Non-pigmented ciliary epithelial cell (primary cell): ENCODE results near the gene IFT122.
"Not testable (repeated sequence)": the region's sequence is repeated elsewhere in the genome, so short reads cannot be mapped to it uniquely, and the experiment has no call there.

ENCODE experiments used
- DNase-seq: peaks from one replicate; pipeline ENCODE4 v3.0.0-alpha.2; 2010; ENCODE audit warnings: low read depth

Gene IFT122

DNA sequence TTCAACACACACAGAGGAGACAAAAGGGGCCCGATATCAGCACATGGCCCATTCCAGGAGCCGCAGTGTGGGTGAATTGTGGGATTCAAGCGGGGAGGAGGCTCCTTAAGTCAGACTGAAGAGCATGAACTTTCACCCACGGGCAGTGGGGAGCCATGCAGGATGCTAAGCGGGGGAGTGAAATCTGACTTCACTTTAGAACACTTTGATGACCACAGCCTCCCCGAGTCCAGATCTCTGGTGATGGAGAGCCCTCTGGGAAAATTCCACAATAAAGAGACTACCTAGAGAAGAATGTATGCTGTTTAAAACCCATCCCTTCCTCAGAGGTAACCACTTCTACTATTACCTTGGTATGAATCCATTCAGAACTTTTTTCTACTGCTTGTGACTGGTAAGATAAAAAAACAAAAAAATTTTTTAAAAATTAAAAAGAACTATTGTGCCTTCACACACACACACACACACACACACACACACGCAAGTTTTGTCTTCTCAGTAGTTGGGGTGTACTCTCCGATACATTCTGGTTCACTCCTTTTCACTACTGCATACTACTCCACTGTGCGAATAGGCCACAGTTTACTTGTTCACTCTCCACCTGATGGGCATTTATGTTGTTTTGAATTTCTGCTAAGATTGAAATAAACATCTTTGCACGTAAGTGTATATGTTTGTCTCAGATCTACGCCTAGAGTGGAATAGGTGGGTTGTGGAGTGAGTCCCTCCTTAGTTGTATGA, 100.9 kb downstream of the IFT122 start:
- no peak for DNase-seq

DNA sequence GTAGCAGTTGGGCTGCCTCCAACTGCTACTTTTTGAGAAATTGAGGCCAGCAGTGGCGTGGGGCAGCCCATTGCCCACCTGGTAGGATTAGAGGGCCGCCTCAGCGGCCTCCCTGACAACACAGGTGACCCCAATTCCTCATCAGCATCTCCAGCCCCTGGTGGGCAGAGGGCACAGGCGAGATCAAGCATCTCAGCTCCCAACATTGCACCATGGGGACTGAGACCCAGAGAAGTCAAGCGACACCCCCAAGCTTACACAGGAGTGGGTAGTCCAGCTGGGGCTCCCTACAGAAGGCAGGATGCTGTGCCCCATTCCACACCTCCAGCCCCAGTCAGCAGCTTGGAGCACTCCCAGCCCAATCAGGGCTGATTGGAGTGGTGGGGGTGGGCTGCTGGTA, 102.7 kb downstream of the IFT122 start:
- DNase-seq, result no peak

DNA sequence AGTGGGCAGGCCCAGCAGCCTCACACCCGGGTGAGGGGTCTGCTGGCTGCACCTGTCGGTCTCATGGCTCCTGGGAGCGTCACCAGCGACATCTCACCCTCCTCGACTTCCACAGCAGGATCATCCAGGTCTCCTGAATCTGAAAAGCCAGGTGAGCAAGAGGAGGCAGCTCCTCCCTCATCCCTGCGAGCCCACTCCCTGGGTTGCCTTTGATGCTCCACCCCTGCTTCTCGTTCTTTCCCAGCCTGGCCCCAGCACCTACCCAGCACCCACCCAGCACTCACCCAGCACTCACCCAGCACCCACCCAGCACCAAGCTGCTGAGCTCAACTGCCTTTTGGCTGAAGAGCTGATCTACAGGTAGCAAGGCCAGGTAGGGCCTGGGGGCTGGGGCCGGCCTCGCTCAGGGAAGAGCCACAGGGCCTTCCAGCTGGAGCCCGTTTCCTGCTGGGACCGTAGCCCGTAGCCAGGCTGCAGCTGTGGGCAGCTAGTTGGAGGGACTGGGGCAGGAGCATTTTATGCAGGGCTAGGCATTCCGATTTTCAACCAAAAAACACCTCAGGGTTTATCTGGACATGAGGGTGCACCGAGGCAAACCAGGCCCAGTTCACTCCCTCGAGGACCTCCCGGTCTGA, 103.2 kb downstream of the IFT122 start, which contains the start of gene H1-8:
TSS of gene H1-8 (plus strand) at position 20 of the 635 bp plus-strand sequence. CDS start at position 64, 44 bp downstream.
- DNase-seq, result no peak

DNA sequence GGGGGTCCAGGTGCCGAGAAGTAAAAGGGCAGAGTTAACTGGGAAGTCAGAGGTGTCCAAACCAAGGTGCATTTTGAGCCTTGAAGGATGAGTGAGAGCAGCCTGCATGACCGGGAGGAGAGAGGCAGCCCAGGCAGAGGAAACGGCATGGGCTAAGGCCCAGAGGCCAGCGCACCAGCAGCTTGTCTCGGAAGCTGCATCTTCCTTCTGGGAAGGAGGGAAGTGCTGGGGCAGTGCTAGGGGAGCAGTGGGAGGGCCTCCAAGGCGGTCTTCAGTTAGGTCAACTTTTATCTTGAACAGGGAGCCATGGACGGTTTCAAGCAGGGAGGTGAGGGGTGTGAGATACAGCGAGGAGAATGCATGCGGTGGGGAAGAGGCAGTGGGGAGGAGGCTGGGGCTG, 104.0 kb downstream of the IFT122 start:
- no peak for DNase-seq

DNA sequence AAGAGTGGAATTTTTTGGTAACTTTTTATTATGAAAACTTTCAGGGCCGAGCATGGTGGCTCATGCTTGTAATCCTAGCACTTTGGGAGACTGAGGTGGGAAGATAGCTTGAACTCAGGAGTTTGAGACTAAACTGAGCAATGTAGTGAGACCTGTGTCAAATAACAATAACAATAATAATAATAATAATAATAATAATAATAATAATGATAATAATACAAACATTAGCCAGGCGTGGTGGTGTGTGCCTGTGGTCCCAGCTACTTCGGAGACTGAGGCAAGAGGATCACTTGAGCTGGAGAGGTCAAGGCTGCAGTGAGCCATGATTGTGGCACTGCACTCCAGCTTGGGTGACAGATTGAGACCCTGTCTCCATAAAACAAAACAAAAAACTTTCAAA, 105.9 kb downstream of the IFT122 start:
- not testable (repeated sequence) for DNase-seq

DNA sequence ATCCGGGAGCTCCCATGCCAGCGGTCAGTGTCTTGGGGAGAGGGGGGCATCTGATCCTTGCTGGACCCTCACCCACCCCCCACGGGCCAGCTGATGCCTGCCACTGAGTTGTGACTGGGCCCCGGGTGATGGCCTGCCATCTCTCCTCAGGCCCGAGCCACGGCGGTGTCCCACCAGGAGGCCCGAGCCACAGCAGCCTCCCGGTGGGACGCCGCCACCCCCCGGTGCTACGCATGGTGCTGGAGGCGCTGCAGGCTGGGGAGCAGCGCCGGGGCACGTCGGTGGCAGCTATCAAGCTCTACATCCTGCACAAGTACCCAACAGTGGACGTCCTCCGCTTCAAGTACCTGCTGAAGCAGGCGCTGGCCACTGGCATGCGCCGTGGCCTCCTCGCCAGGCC, 107.2 kb downstream of the IFT122 start:
- no peak for DNase-seq

DNA sequence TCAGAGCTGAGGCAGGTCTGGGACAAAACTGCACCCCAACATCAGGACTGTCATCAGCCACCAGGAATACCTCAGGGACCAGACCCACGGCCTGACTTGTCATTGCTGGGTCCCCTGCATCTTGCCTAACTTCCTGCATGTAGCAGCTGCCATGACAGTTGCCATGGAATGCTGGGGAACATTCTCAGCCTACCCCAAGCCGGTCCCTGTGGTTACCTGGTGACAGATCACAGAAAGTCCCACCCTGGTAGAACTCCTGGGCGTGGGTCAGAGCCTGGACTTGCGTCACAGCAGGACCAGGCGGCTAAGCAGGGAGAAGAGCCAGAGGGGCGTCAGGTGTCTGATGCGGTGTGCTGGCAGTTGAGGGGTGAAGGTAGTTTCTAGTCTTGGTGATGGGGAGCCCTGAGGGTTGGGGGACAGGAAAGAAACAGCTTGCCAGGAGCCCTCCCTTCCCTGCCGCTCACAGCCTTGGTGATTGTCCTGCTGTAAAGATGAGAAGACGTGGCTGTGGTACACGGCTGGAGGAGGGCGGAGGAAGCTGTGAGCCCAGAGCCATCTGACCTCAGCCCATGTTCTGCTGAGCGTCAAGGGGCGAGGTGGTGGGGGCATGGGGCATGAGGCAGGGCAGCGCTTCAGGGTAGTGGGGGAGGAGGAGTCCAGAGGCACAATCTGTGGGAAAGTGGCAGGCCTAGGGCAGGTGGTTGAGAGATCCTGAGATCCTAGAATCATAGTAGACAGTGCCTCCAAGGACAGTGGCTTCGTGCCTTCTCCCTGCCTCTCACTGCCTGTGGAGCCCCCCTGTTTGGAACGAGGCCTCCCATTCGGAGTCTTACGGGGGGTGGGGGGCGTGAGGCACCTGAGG, 108.3 kb downstream of the IFT122 start:
- no peak for DNase-seq

DNA sequence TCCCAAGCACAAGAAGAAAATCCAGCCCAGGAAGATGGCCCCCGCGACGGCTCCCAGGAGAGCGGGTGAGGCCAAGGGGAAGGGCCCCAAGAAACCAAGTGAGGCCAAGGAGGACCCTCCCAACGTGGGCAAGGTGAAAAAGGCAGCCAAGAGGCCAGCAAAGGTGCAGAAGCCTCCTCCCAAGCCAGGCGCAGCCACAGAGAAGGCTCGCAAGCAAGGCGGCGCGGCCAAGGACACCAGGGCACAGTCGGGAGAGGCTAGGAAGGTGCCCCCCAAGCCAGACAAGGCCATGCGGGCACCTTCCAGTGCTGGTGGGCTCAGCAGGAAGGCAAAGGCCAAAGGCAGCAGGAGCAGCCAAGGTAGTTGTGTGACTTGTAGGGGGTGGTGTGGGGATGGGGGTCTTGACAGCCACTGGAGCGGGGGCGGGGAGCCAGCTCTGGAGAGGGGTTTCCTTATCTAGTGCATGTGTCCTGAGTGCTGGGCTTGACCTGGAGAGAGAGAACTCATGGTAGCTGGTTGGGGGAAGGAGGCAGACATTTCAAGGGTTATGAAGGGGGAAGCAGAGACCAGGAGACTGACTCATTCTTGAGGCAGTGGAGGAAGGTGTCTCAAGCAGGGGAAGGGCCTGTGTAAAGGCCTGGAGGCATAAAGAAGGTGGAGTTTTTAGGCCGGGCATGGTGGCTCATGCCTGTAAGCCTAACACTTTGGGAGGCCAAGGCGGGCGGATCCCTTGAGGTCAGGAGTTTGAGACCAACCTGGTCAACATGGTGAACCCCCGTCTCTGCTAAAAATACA, 109.2 kb downstream of the IFT122 start:
- peak; percentile 17 for DNase-seq

DNA sequence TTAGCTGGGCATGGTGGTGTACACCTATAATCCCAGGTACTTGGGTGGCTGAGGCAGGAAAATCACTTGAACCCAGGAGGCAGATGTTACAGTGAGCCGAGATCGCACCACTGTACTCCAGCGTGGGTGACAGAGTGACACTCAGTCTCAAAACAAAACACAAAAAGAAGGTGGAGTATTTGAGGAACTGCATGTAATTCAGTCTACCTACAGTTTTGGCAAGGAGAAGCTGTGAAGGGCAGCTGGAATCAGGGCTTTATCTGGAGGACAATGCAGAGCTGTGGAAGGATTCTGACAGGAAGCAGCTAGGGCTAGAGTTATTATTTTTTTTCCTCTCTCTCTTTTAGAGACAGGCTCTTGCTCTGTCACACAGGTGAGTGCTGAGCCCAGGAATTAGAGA, 109.8 kb downstream of the IFT122 start:
- DNase-seq, result no peak

DNA sequence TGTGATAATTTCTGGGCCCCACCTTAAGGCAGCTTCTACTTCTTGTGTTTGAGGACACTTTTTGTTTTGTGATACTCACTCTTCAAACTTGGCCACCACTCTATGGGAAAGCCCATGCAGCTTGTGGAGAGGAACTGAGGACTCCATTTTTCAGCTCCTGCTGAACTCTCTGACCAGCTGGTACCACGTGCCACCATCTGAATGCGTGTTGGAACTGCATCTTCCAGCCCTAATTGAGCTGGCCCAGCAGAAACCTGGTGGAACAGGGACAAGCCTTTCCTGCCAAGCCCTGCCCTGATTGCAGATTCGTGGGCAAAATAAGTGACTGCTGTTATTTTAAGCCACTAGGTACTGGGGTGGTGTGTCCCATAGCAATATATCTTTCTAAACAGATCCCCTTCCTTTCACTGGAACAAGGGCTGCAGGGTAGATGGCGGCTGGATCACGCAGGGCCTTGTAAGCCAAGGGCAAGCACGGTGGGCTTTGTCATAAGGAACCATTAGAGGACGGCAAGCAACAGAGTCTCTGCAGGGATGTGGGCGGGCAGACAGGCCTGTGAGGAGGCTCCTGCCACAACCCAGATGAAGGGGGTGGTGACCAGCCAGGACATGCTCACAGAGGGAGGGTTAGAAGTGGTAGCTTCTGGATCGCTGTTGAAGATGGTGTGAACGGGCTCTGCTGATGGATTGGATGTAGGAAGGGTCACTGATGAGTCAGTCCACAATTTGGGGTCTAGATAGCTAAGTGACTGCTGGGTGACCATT, 112.4 kb downstream of the IFT122 start:
- DNase-seq, result no peak

DNA sequence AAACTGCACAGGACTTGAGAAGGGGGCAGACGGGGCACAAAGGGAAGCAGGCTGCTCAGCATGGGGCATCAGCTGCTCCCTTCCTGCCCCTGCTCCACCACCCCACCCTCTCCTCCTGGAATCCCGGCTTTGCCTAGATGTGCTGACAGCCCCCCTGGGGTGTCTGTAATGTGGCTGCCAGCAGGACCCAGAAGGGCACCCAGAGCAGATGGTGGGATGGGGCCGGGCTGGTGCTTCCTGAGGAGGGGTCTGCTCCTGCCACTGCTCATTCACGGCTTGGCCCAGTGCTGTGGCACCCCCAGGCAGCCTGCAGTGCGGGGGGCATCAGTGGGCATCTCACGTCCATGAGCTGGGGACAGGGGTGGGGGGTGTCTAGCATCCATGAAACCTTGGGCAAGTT, 113.1 kb downstream of the IFT122 start:
- DNase-seq, result no peak

DNA sequence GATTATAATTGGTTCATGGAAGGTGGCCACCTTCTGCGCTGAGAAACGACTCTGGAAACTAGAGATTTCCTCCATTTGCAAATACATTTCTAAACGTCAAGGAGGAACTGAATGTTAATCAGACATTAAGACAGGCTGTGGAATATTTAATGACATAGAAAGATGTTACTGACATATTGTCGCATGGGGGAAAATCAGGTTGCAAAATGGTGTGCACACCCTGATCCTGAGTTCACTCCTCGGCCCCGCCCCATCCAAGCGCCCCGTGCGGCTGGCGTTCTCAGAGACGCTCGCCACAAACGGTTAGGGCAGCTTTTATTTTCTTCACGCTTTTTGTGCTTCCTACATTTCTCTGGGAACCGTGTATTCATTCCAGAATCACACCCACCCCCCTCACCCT, 113.7 kb downstream of the IFT122 start:
- no peak for DNase-seq

DNA sequence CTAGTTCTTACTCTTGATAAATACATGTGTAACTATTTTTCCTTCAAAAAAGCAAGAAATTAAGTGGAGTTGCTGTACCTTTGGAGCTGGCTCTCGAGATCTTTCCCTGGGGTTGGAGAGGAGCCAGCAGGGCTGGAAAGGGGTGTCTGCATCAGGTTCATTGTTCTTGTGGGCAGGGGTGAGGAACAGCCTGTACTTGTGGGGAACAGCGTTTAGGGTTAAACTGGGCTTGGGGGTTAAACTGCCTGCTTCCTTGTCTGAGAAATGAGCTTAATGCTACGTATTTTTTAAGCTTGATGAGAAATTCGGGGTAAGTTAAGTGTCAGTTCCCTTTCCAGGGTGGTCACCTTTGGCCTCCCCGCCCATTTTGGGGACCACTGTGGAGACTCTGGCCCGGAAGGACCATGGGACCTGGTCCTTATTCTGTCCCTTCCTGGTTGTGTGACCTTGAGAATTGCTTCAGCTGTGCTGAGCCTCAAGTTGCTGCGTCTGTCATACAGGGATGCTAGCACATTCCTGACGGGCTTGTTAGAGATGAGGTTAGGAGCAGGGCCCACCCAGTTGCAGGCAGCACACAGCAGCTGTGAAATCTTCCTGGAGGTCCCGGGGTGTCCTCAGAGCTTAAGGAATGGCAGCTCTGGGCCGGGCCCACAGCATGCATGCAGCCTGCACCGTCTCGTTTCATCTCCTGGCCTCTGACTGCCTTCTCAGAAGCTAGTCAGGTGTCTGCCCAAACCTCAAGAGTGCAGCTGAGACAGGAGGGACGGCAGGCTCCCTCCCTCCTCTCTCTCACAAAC, 114.5 kb downstream of the IFT122 start:
- DNase-seq, result no peak

DNA sequence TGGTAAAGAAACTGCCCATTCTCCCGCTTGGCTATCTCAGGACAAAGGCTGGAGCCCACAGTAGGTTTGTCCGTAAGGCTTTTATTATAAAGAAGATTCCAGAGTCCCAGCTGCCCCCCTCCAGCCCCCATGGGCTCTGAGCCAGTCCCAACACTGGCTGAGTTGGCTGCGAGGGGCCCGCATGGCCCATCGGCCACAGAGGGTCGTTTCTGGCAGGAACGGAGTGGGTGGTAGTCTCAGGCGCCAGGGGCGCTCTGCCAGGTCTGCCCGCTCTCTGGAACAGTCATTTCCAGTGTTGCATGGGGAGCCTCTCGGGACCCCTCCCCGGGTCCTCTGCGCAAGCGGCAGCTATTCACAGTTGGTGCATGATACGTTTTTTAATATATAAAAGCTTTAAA, 115.1 kb downstream of the IFT122 start:
- DNase-seq, result no peak

DNA sequence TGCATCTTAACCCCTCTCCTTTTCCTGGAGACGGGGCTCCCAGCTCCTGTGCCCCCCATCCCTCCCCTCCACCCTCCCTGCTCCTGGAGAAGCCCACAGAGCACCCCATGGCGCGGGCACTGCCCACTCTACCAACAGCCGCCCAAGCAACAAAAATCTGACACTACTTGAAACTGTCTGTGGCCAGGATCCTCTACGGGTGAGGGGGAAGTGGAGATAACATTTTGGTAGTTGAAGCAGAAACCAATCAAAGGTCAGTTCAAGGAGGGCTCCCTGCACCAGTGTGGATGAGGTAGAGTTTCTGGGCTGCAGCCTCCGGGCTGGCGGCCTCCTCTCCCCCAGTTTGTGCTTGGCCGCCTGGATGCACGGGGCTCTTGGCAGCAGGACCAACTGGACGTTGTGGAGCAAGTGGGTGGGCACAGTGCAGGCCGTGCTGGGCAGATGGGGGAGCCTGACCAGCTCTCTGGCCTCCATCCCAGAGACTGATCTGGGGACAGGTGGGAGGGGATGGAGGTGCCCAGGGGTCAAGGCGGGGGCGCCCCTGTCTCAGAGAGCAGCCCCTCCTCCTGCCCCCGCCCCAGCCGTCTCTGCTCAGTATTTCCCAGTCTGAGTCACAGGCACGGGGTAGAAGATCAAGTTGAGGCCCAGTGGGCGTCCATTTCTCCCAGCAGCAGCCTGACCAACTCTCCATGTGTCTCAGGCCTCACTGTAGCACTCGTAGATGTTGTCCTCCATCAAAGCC, 115.8 kb downstream of the IFT122 start:
- DNase-seq, result no peak

DNA sequence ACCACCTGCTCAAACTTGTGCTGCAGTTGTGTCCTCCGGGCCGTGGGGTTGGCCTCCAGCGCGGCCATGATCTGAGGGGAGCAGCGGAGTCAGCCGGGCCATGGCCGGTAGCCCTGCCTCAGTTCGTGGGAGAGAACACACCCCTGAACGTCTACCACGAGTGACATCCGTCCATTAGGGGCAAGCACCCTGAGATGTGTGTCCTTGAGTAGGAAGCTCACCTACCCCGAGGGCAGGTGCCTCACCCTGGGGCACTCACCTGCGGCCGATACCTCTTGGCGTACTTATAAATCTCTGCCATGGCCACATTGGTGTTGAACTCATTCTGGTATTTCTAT, 116.3 kb downstream of the IFT122 start:
- no peak for DNase-seq

DNA sequence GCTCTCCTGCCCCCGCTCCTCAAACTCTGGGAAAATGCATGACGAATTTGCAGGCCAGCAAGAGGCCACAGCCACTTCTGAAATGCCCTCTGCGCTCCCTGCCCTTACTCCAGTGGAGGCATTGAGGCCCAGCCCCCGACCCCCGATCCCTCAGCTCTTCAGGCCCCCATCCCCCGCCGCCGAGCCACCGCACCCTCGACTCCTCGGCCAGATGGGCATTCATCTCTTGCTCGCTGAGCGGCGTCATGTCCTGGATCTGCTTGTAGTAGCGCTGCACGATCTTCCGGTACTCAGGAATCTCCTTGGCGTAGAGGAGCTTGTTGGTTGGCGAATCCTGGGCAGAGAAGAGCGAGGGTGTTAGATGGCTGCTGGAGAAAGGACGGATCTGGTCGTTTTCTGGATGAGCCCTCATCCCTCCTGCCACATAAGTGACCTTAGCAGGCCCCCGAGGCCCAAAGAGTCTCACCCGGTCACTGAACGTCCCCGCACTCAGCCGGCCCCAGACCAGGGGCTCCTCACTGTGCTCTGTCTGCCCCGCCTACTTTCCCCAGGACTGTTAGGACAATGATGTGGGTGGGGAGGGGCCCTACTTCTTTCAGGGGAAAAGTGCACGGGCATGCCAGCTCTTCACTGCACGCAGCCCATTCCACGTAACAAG, 117.0 kb downstream of the IFT122 start:
- no peak for DNase-seq

DNA sequence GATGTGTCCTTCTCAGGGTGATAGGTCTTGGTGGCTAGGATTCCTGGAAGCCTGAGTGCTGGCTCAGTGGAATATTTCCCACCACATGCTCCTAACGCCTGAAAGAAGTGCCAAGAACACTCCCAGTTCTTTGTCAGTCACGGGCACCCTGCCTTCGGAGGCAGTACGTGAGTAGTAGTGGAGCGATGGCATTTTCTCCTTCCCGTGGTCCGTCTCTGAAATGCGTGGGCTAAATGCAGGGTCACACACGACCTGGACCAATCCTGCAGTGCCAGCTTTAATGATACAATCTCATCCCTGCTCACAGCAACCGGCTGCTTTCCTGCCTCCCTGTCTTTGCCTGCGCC, 117.5 kb downstream of the IFT122 start:
- no peak for DNase-seq

DNA sequence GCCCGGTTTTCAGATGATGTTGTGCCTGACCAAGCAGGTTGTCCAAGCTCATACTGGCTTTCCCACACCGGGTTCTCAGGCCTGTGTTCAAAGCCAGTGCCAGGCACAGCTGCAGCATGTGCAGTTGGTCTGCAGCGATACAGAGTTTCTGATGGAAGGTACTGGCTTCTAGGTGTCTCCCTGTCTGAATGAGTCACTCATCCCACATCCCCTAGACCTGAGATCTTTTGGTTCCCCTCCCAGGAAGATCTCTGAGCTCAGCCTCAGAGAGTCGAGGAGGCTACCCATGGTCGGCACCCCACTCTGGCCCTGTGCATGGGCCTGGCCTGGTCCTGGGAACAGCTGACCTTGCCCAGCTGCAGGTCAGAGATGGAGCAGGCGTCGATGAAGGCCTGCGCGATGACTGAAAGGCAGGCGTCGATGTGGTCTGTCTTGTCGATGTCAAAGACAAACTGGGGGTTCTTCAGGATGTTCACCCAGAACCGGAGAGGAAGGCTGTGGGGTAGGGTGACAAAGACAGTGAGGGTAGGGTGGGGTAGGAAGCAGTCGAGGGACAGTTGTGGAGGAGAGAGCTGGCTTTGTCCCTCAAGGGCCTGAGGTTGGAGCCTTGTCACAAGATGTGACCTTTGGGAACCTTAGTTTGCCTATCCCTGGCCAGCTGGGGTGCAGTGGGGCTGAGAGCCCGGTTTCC, 118.2 kb downstream of the IFT122 start:
- DNase-seq, result no peak
